Trophoblast cell (in vitro differentiated cells and primary cell): ENCODE data around the gene IKBIP.

Source experiments
- DNase-seq, 2 donors: peaks; one replicate each; pipeline ENCODE4 v3.0.0-alpha.2; 2016
- H2AFZ ChIP-seq: 2 replicates; pipeline ENCODE4 v1.6.1; 2013; ENCODE audit warnings: low read length, moderate library complexity, mild to moderate bottlenecking; ENCODE audit not compliant: insufficient read depth, poor library complexity
- H2AK5ac ChIP-seq: 2 replicates; pipeline ENCODE4 v1.6.1; 2013; ENCODE audit warnings: mild to moderate bottlenecking, low read length
- H2BK120ac ChIP-seq: 2 replicates; pipeline ENCODE4 v1.6.1; 2013; ENCODE audit warnings: low read length, mild to moderate bottlenecking, moderate library complexity; ENCODE audit not compliant: insufficient read depth, poor library complexity
- H2BK12ac ChIP-seq: 2 replicates; pipeline ENCODE4 v1.6.1; 2013; ENCODE audit warnings: mild to moderate bottlenecking, low read length, moderate library complexity
- H2BK5ac ChIP-seq: 2 replicates; pipeline ENCODE4 v1.6.1; 2013; ENCODE audit warnings: low read length, low read depth, moderate library complexity, mild to moderate bottlenecking; ENCODE audit not compliant: poor library complexity
- H3K14ac ChIP-seq: 2 replicates; pipeline ENCODE4 v1.6.1; 2013; ENCODE audit warnings: mild to moderate bottlenecking, low read length
- H3K18ac ChIP-seq: 2 replicates; pipeline ENCODE4 v1.6.1; 2013; ENCODE audit warnings: mild to moderate bottlenecking, low read length
- H3K23ac ChIP-seq: 2 replicates; pipeline ENCODE4 v1.6.1; 2013; ENCODE audit warnings: low read length
- H3K27ac ChIP-seq: 2 replicates; pipeline ENCODE4 v1.5.1; 2013; ENCODE audit warnings: low read depth, mild to moderate bottlenecking, inconsistent platforms, low read length, moderate library complexity
- H3K27me3 ChIP-seq: 2 replicates; pipeline ENCODE4 v1.6.1; 2013; ENCODE audit warnings: inconsistent platforms, mild to moderate bottlenecking, low read length, moderate library complexity; ENCODE audit not compliant: insufficient read depth
- H3K36me3 ChIP-seq, 2 experiments: 1 replicate in 1 of 2; 2 replicates in 1 of 2; pipeline ENCODE4 v1.6.1; 2013; ENCODE audit warnings: low read length in 2 of 2, mild to moderate bottlenecking in 2 of 2, moderate library complexity in 1 of 2; ENCODE audit not compliant: insufficient read depth in 2 of 2, control insufficient read depth in 1 of 2
- H3K4ac ChIP-seq: 2 replicates; pipeline ENCODE4 v1.6.1; 2013; ENCODE audit warnings: low read depth, mild to moderate bottlenecking, low read length, moderate library complexity
- H3K4me1 ChIP-seq, 2 experiments: 1 replicate in 1 of 2; 2 replicates in 1 of 2; pipeline ENCODE4 v1.6.1; 2013; ENCODE audit warnings: low read length in 2 of 2, mild to moderate bottlenecking in 2 of 2, moderate library complexity in 1 of 2; ENCODE audit not compliant: insufficient read depth in 2 of 2, control insufficient read depth in 1 of 2
- H3K4me2 ChIP-seq: 2 replicates; pipeline ENCODE4 v1.6.1; 2013; ENCODE audit warnings: inconsistent platforms, mild to moderate bottlenecking, low read length, moderate library complexity
- H3K4me3 ChIP-seq: 2 replicates; pipeline ENCODE4 v1.5.1; 2013; ENCODE audit warnings: mild to moderate bottlenecking, low read depth, low read length, inconsistent platforms
- H3K79me1 ChIP-seq: one replicate; pipeline ENCODE4 v1.6.1; 2013; ENCODE audit warnings: low read length
- H3K79me2 ChIP-seq: 2 replicates; pipeline ENCODE4 v1.6.1; 2013; ENCODE audit warnings: low read length, mild to moderate bottlenecking; ENCODE audit not compliant: control insufficient read depth, insufficient read depth, poor library complexity
- H3K9ac ChIP-seq: 2 replicates; pipeline ENCODE4 v1.6.1; 2013; ENCODE audit warnings: mild to moderate bottlenecking, low read length
- H3K9me3 ChIP-seq: 2 replicates; pipeline ENCODE4 v1.6.1; 2013; ENCODE audit warnings: low read depth, mild to moderate bottlenecking, control low read depth, inconsistent platforms, low read length; ENCODE audit not compliant: insufficient read depth
- H4K12ac ChIP-seq: 2 replicates; pipeline ENCODE4 v1.6.1; 2013; ENCODE audit warnings: low read depth, mild to moderate bottlenecking, low read length, moderate library complexity
- H4K8ac ChIP-seq: 2 replicates; pipeline ENCODE4 v1.6.1; 2013; ENCODE audit warnings: low read depth, mild to moderate bottlenecking, low read length, moderate library complexity
- H4K91ac ChIP-seq: one replicate; pipeline ENCODE4 v1.6.1; 2013; ENCODE audit warnings: low read depth, mild to moderate bottlenecking, low read length, moderate library complexity
- WGBS: extraction: QIAGEN DNeasy Blood & Tissue Kit; methylation state at CpG from one replicate; pipeline ENCODE4 v1.1.7; 2013; ENCODE audit warnings: missing lambda C conversion rate; ENCODE audit not compliant: insufficient read length, insufficient coverage; ENCODE audit errors: extremely low coverage; 5-methylcytosine and 5-hydroxymethylcytosine counted together

The IKBIP gene

GRCh38 chr12:98637068-98637467 lies 7.5 kb downstream of the IKBIP start:
- WGBS, result no CpG with 5 or more reads among the region's 2 CpGs
- Histone ChIP-seq H3K79me1 (no peaks in the 10 kb centered on the region), H3K23ac (no peak overlapping the region), H4K12ac (no peak overlapping the region), H3K4me1 (no peaks in the 10 kb centered on the region), H3K14ac (no peak overlapping the region), H2BK12ac (no peak overlapping the region), H3K27ac (no peak overlapping the region), H2BK5ac (no peak overlapping the region), H3K36me3 (peaks cover 2 to 3% of the 10 kb centered on the region in 2 experiments), H3K4ac (no peak overlapping the region), H3K9me3 (no peaks in the 10 kb centered on the region), H3K27me3 (no peaks in the 10 kb centered on the region), H3K4me3 (no peak overlapping the region), H3K4me2 (no peak overlapping the region), H3K9ac (no peak overlapping the region), H4K8ac (no peak overlapping the region), H2BK120ac (no peak overlapping the region), H2AFZ (no peak overlapping the region), H4K91ac (no peak overlapping the region), H3K18ac (no peak overlapping the region), H2AK5ac (no peak overlapping the region), H3K79me2 (no peaks in the 10 kb centered on the region)
- DNase-seq, result no peak

GRCh38 chr12:98635657-98636323 lies 8.8 kb downstream of the IKBIP start:
- Histone ChIP-seq H3K9ac (no peak overlapping the region), H3K4me2 (no peak overlapping the region), H3K4ac (no peak overlapping the region), H3K4me1 (no peaks in the 10 kb centered on the region), H2AFZ (no peak overlapping the region), H4K8ac (no peak overlapping the region), H3K14ac (no peak overlapping the region), H3K27ac (no peak overlapping the region), H4K91ac (no peak overlapping the region), H3K9me3 (no peaks in the 10 kb centered on the region), H3K18ac (no peak overlapping the region), H3K4me3 (no peak overlapping the region), H3K23ac (no peak overlapping the region), H2AK5ac (no peak overlapping the region), H3K27me3 (no peaks in the 10 kb centered on the region), H2BK120ac (no peak overlapping the region), H3K79me2 (no peaks in the 10 kb centered on the region), H3K36me3 (peaks cover 3 to 4% of the 10 kb centered on the region in 2 experiments), H2BK5ac (no peak overlapping the region), H2BK12ac (no peak overlapping the region), H3K79me1 (no peaks in the 10 kb centered on the region), H4K12ac (no peak overlapping the region)
- peak; percentile 6 to 81 for DNase-seq
- WGBS, result no CpG with 5 or more reads among the region's 4 CpGs

GRCh38 chr12:98618952-98619351 lies 25.6 kb downstream of the IKBIP start:
- no peak overlapping the region for H4K12ac ChIP-seq
- H3K4me1 ChIP-seq, result no peaks in the 10 kb centered on the region
- H4K8ac ChIP-seq, result no peak overlapping the region
- peak in 1 of 2 donors; percentile 20 for DNase-seq
- 100% methylated on average over 1 of the region's 4 CpGs for WGBS
- H3K18ac ChIP-seq, result no peak overlapping the region
- H3K79me1 ChIP-seq, result no peaks in the 10 kb centered on the region
- H3K79me2 ChIP-seq, result no peaks in the 10 kb centered on the region
- no peak overlapping the region for H2BK120ac ChIP-seq
- no peaks in the 10 kb centered on the region for H3K9me3 ChIP-seq
- no peak overlapping the region for H3K4me3 ChIP-seq
- H3K9ac ChIP-seq, result no peak overlapping the region
- H3K14ac ChIP-seq, result no peak overlapping the region
- H3K23ac ChIP-seq, result no peak overlapping the region
- H4K91ac ChIP-seq, result no peak overlapping the region
- no peak overlapping the region for H2BK12ac ChIP-seq
- H3K36me3 ChIP-seq, result no peaks in the 10 kb centered on the region
- no peak overlapping the region for H2AK5ac ChIP-seq
- no peak overlapping the region for H3K4ac ChIP-seq
- no peaks in the 10 kb centered on the region for H3K27me3 ChIP-seq
- no peak overlapping the region for H3K4me2 ChIP-seq
- no peak overlapping the region for H2AFZ ChIP-seq
- H3K27ac ChIP-seq, result no peak overlapping the region
- H2BK5ac ChIP-seq, result no peak overlapping the region

- Histone ChIP-seq H3K27ac (no peak overlapping the region), H2BK5ac (no peak overlapping the region), H3K4ac (no peak overlapping the region), H3K14ac (no peak overlapping the region), H3K36me3 (peaks cover 0 to 2% of the 10 kb centered on the region in 2 experiments), H3K4me2 (no peak overlapping the region), H3K79me1 (no peaks in the 10 kb centered on the region), H2AFZ (no peak overlapping the region), H3K4me1 (no peaks in the 10 kb centered on the region), H3K9ac (no peak overlapping the region), H3K27me3 (no peaks in the 10 kb centered on the region), H4K8ac (no peak overlapping the region), H2BK120ac (no peak overlapping the region), H3K9me3 (no peaks in the 10 kb centered on the region), H2BK12ac (no peak overlapping the region), H2AK5ac (no peak overlapping the region), H3K4me3 (no peak overlapping the region), H3K23ac (no peak overlapping the region), H3K18ac (no peak overlapping the region), H4K91ac (no peak overlapping the region), H4K12ac (no peak overlapping the region), H3K79me2 (no peaks in the 10 kb centered on the region)
- WGBS, result no CpG with 5 or more reads among the region's 5 CpGs
- DNase-seq, result no peak
Measured at GRCh38 chr12:98612696-98613334, 31.8 kb downstream of the IKBIP start.
